ENCODE measurements around the gene RSPRY1. TPM values are rescaled to one million over a fixed set of nuclear protein-coding genes. Genes with fewer than 3 reads are reported as not detected.

RSPRY1 gene
- total RNA-seq, 4 donors from 2014 or later = 22.4 to 30.7 (median 25.7) TPM

DNA sequence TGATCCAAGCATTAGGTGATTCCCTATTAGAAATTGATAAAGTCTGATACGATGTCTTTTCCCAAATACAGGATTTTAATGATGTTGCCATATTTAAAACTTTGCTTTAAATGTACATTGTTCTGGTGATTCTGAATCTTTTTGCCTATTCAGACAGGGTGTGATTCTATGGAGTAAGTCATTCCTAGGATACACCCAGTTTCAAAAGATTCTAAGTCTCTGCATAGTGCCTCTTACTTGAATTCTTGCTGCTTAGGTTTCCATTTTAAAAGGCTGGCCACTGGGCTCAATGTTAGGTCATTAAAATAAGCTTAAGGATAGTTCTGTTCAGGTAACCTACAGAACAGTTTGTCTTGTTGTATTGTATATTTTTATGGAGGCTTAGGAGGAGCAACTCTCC lies 36.9 kb downstream of the RSPRY1 start:
- Histone ChIP-seq H3K4me3 (no peak overlapping the region), H3K36me3 (peaks cover 38 to 96% (median 88%) of the 10 kb centered on the region in 4 donors), H3K27me3 (no peaks in the 10 kb centered on the region), H3K4me1 (no peaks in the 10 kb centered on the region), H3K27ac (replicated peaks in 1 of 4) (no peak overlapping the region), H3K9me3 (no peaks in the 10 kb centered on the region)
- TF ChIP-seq POLR2A (IDR thresholded peaks at IDR 0.05; ENCODE audit: low read depth) (no peak), EP300 (IDR thresholded peaks at IDR 0.05) (no peak), POLR2AphosphoS5 (IDR thresholded peaks at IDR 0.05) (no peak), CTCF (IDR thresholded peaks at IDR 0.05) (no peak)
- intact Hi-C loops (cut with DNase I) = no loop called here
- no peak for DNase-seq (ENCODE audit: extremely low spot score)
- WGBS = 72% methylated on average over 1 of the region's 1 CpG

DNA sequence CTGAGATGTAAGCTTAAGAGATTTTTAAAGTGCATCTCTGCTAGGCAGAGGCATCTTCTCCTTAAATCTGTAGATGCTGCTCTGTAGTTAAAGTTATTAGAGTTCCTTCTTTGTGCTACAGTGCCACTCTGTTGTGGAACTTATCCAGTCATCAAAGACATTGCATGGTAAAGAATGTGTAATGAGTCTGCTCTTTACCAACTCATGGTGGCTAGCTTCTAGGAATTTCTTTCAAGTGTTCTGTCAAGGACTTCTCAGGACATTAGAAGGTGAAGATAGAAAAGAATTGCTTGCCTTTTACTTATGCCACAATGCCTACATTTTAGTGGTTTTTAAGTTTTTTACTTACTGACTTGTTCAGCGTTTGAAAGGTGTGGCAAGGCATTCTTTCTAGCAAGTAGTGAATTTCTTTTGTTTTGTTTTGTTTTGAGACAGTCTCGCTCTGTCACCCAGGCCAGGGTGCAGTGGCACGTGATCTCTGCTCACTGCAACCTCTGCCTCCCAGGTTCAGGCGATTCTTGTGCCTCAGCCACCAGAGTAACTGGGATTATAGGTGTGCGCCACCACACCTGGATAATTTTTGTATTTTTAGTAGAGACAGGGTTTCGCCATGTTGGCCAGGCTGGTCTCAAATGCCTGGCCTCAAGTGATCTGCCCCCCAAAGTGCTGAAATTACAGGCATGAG lies 38.7 kb downstream of the RSPRY1 start:
- intact Hi-C loops (cut with DNase I) = no loop called here
- H3K4me1 ChIP-seq = no peaks in the 10 kb centered on the region
- no peaks in the 10 kb centered on the region for H3K27me3 ChIP-seq
- WGBS = 98% methylated on average over 6 of the region's 6 CpGs
- H3K27ac ChIP-seq (replicated peaks in 1 of 4) = no peak overlapping the region
- H3K4me3 ChIP-seq = no peak overlapping the region
- no peak for TF ChIP-seq CTCF (IDR thresholded peaks at IDR 0.05)
- TF ChIP-seq EP300 (IDR thresholded peaks at IDR 0.05) = no peak
- TF ChIP-seq POLR2AphosphoS5 (IDR thresholded peaks at IDR 0.05) = no peak
- TF ChIP-seq POLR2A (IDR thresholded peaks at IDR 0.05; ENCODE audit: low read depth) = no peak
- DNase-seq (ENCODE audit: extremely low spot score) = no peak
- peaks cover 37 to 96% (median 88%) of the 10 kb centered on the region in 4 donors for H3K36me3 ChIP-seq
- H3K9me3 ChIP-seq = no peaks in the 10 kb centered on the region

DNA sequence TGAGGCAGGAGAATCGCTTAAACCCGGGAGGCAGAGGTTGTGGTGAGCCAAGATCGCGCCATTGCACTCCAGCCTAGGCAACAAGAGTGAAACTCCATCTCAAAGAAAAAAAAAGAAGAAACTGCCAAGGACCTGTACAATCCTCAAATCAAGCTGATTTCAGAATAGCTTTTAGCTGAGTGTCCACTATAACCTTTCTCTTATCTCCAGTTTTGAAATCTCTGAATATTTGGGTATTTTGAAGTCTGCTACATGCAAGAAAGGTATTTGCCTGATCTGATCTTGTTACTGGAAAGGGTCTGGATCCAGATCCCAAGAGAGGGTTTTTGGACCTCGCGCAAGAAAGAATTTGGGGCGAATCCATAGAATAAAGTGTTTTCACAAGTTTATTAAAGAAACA lies 39.8 kb downstream of the RSPRY1 start:
- Histone ChIP-seq H3K36me3 (peaks cover 42 to 98% (median 92%) of the 10 kb centered on the region in 4 donors), H3K27me3 (no peaks in the 10 kb centered on the region), H3K27ac (replicated peaks in 1 of 4) (no peak overlapping the region), H3K4me3 (no peak overlapping the region), H3K4me1 (no peaks in the 10 kb centered on the region), H3K9me3 (no peaks in the 10 kb centered on the region)
- intact Hi-C loops (cut with DNase I) = no loop called here
- no peak for TF ChIP-seq CTCF (IDR thresholded peaks at IDR 0.05)
- no peak for TF ChIP-seq POLR2AphosphoS5 (IDR thresholded peaks at IDR 0.05)
- TF ChIP-seq POLR2A (IDR thresholded peaks at IDR 0.05; ENCODE audit: low read depth) = no peak
- no peak for TF ChIP-seq EP300 (IDR thresholded peaks at IDR 0.05)
- no peak for DNase-seq (ENCODE audit: extremely low spot score)
- WGBS = 95% methylated on average over 7 of the region's 7 CpGs

DNA sequence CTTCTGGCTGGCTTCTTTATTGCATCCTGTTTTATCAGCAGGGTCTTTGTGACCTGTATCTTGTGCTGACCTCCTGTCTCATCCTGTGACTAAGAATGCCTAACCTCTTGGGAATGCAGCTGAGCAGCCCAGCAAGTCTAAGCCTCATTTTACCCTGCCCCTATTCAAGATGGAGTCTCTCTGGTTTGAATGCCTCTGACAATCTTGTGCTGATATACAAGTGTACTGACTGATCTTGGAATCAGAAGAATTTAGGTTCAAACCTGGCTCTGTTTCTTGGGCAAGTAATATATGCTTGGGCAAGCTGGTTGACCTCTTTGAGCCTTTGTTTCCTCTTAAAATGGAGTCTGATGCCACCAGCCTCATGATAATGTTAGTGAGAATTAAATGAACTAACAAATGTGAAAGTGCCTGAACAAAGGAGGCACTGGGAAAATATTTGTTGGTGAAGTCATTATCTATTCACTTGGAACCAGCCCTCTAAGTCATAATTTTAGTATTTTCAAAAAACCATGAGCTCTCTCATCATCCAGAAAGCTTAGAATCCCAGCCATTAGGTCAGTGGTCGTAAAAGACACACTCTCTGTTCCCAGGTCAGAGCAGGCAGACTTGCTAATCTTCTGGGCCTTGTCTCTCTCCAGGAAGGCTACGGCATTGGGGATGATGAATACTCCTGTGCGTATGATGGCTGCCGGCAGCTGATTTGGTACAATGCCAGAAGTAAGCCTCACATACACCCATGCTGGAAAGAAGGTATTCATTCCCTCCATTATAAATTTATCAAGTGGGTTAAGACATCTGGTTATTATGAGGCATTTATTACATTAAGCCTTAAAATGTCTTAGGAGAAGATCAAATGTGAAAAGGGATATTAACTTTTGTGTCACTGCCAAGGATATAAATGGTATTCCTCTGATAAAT lies 40.8 kb downstream of the RSPRY1 start:
- Histone ChIP-seq H3K9me3 (no peaks in the 10 kb centered on the region), H3K36me3 (peaks cover 43 to 98% (median 92%) of the 10 kb centered on the region in 4 donors), H3K4me3 (no peak overlapping the region), H3K27me3 (no peaks in the 10 kb centered on the region), H3K4me1 (no peaks in the 10 kb centered on the region), H3K27ac (replicated peaks in 1 of 4) (no peak overlapping the region)
- no peak for DNase-seq (ENCODE audit: extremely low spot score)
- no peak for TF ChIP-seq POLR2A (IDR thresholded peaks at IDR 0.05; ENCODE audit: low read depth)
- TF ChIP-seq EP300 (IDR thresholded peaks at IDR 0.05) = no peak
- no peak for TF ChIP-seq POLR2AphosphoS5 (IDR thresholded peaks at IDR 0.05)
- TF ChIP-seq CTCF (IDR thresholded peaks at IDR 0.05) = no peak
- WGBS = 58% methylated on average over 3 of the region's 4 CpGs
- intact Hi-C loops (cut with DNase I) = no loop called here

Data from esophagus muscularis mucosa (tissue), 4 donors.